K562 (cell line): ENCODE measurements around the gene CREB3L1. TPM values are rescaled to one million over a fixed set of nuclear protein-coding genes. Genes with fewer than 3 reads are reported as not detected.

Experiments used
- BCOR ChIP-seq: fragments of 450-650 bp; IDR thresholded peaks from 2 replicates; pipeline ENCODE4 v1.6.1; 2016
- FOXA3 ChIP-seq, 2 experiments: fragments of 450-650 bp in 1 of 2; sonication (generic) in 1 of 2; formaldehyde crosslinking; IDR thresholded peaks in 1 of 2; conservative IDR thresholded peaks in 1 of 2; 2 replicates each; pipeline versions ENCODE4 v1.4.0 to v1.8.0; 2020 to 2022; ENCODE audit warnings: mild to moderate bottlenecking in 2 of 2, missing genetic modification reagents in 1 of 2
- GABPA ChIP-seq: fragments of 200-800 bp; sonication (Bioruptor generic); conservative IDR thresholded peaks from 2 replicates; pipeline ENCODE4 v1.6.1; 2016; ENCODE audit warnings: low read depth, missing genetic modification characterization, missing compliant biosample characterization
- GTF2A2 ChIP-seq: IDR thresholded peaks from 2 replicates; pipeline ENCODE4 v1.6.1; 2016; ENCODE audit warnings: mild to moderate bottlenecking, missing genetic modification characterization, missing compliant biosample characterization
- HDAC2 ChIP-seq: fragments of 450-650 bp; IDR thresholded peaks from 2 replicates; pipeline ENCODE4 v1.6.1; 2016; ENCODE audit warnings: mild to moderate bottlenecking
- HMG20B ChIP-seq: fragments of 250-450 bp; sonication (Bioruptor Pico); IDR thresholded peaks from 2 replicates; pipeline ENCODE4 v1.5.0; 2021; ENCODE audit warnings: mild to moderate bottlenecking
- ILK ChIP-seq: fragments of 450-650 bp; IDR thresholded peaks from 2 replicates; pipeline ENCODE4 v1.6.1; 2016; ENCODE audit warnings: missing genetic modification characterization, low read depth, mild to moderate bottlenecking, missing compliant biosample characterization, moderate library complexity, borderline replicate concordance
- MEIS2 ChIP-seq: fragments of 450-650 bp; IDR thresholded peaks from 2 replicates; pipeline ENCODE4 v1.6.1; 2014; ENCODE audit warnings: mild to moderate bottlenecking; ENCODE audit not compliant: partially characterized antibody
- MYBL2 ChIP-seq, 2 experiments: fragments of 450-650 bp in 1 of 2; sonication (generic) in 1 of 2; formaldehyde crosslinking in 1 of 2; IDR thresholded peaks; 2 replicates each; pipeline versions ENCODE4 v1.6.1 to v1.8.1; 2017 to 2022; ENCODE audit warnings: borderline replicate concordance in 1 of 2, inconsistent platforms in 1 of 2, low read depth in 1 of 2, mild to moderate bottlenecking in 1 of 2, missing genetic modification reagents in 1 of 2, moderate library complexity in 1 of 2
- NBN ChIP-seq: fragments of 450-650 bp; IDR thresholded peaks from 2 replicates; pipeline ENCODE4 v1.6.1; 2016; ENCODE audit warnings: low read depth, mild to moderate bottlenecking
- NEUROD1 ChIP-seq: fragments of 150-350 bp; IDR thresholded peaks from 2 replicates; pipeline ENCODE4 v1.6.1; 2014; ENCODE audit warnings: borderline replicate concordance, low read length, low read depth; ENCODE audit not compliant: partially characterized antibody
- NR3C1 ChIP-seq: sonication (generic); formaldehyde crosslinking; IDR thresholded peaks from 2 replicates; pipeline ENCODE4 v1.8.1; 2022; ENCODE audit warnings: missing genetic modification reagents
- PRMT5 ChIP-seq: sonication (generic); formaldehyde crosslinking; IDR thresholded peaks from 2 replicates; pipeline ENCODE4 v1.5.0; 2020; ENCODE audit warnings: missing genetic modification reagents
- RCOR1 ChIP-seq, 2 experiments: IDR thresholded peaks; 2 replicates each; pipeline ENCODE4 v1.6.1; 2012; ENCODE audit warnings: low read depth in 2 of 2, low read length in 2 of 2, borderline replicate concordance in 1 of 2, improper control_type of control experiment in 1 of 2
- TCFL5 ChIP-seq: fragments of 250-450 bp; sonication (Bioruptor Pico); conservative IDR thresholded peaks from 2 replicates; pipeline ENCODE4 v1.6.1; 2021; ENCODE audit warnings: mild to moderate bottlenecking, moderate library complexity, matching md5 sums
- ZNF184 ChIP-seq: sonication (generic); formaldehyde crosslinking; IDR thresholded peaks from 2 replicates; pipeline ENCODE4 v1.5.0; 2020; ENCODE audit warnings: missing genetic modification reagents
- ZNF436 ChIP-seq: fragments of 250-450, 450-650 bp; sonication (Bioruptor Pico); formaldehyde crosslinking; IDR thresholded peaks from 2 replicates; pipeline ENCODE4 v1.7.0; 2020; ENCODE audit warnings: mild to moderate bottlenecking
- polyA plus RNA-seq, 8 experiments: library from polyadenylated mRNA; depleted of rRNA in 4 of 8; stranded (reverse) in 5 of 8; unstranded in 3 of 8; fragments of >200 nt; fragmentation: Nextera tagmentation in 2 of 8; fragmentation: Illumina TruSeq in 1 of 8; extraction: Ambion mirVana in 2 of 8; extraction: Trizol in 1 of 8; gene quantifications; 2 replicates each; pipeline versions ENCODE4 v1.2.1 to v1.2.3, GENCODE V29; 2011 to 2014; ENCODE audit warnings: inconsistent platforms in 1 of 8, missing spikeins in 1 of 8
- total RNA-seq, 7 experiments: library from RNA; depleted of rRNA in 6 of 7; stranded (reverse); fragments of >200 nt in 6 of 7; fragmentation: Illumina TruSeq in 2 of 7; extraction: Trizol in 2 of 7; gene quantifications; 2 replicates each; pipeline versions ENCODE4 v1.2.1 to v1.2.3, GENCODE V29; 2011 to 2021; ENCODE audit warnings: low replicate concordance in 1 of 7
- TF ChIP-seq, protein P1 (sequence below): fragments of 450-650 bp; IDR thresholded peaks from 2 replicates; pipeline ENCODE4 v1.6.1; 2016; ENCODE audit warnings: antibody characterized with exemption

Gene CREB3L1
- total and polyA plus RNA-seq, 9 of the 15 experiments (the other 6 are each of a cell fraction or from before 2014, with no cell fraction given), result 1.2 to 27.6 (median 3.7) TPM

DNA sequence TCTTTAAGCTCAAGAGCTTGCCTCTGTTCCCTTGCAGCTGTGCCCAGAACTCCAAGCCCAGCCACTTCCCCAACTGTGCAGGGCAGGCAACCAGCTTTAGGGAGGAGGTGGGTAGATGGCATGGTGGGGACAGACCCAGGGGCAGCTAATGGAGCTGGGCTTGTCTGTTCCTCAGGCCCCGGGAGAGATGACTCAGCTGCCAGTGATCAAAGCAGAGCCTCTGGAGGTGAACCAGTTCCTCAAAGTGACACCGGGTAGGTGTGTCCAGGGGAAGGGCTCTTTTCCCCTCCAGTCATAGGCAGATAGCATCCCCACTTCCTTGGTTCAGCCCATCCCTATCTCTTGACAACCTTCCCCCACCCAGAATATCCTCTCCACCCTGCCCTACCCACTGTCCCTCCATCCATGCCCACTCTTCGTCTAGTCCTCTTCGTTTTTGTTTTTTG lies 32.4 kb downstream of the CREB3L1 start (continued):
- TF ChIP-seq ZNF184 (CRISPR knock-in tag), result no peak
- TF ChIP-seq RCOR1 (IDR thresholded peaks at IDR 0.05; ENCODE audit: borderline replicate concordance in 1 of 2, low read depth in 2 of 2, low read length in 2 of 2), result 0 out of 4 replicates have a peak, but pooled peaks of 1 of the 2 experiments have one; percentile 54
- no peak for TF ChIP-seq NR3C1 (CRISPR knock-in tag)
- TF ChIP-seq HMG20B (CRISPR knock-in tag), result no peak
- no peak for TF ChIP-seq MYBL2 (IDR thresholded peaks at IDR 0.05; ENCODE audit: low read depth)
- no peak for TF ChIP-seq MYBL2 (CRISPR knock-in tag; IDR thresholded peaks at IDR 0.05; ENCODE audit: borderline replicate concordance)
- TF ChIP-seq, protein P1, sequence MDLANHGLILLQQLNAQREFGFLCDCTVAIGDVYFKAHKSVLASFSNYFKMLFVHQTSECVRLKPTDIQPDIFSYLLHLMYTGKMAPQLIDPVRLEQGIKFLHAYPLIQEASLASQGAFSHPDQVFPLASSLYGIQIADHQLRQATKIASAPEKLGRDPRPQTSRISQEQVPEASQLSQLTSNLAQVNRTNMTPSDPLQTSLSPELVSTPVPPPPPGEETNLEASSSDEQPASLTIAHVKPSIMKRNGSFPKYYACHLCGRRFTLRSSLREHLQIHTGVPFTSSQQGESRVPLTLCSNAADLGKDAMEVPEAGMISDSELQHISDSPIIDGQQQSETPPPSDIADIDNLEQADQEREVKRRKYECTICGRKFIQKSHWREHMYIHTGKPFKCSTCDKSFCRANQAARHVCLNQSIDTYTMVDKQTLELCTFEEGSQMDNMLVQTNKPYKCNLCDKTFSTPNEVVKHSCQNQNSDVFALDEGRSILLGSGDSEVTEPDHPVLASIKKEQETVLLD, result peak; percentile 46; the same call in 1 of the 2 replicates
- no peak for TF ChIP-seq NBN
- no peak for TF ChIP-seq GABPA (tag)
- no peak for TF ChIP-seq FOXA3 (CRISPR knock-in tag; conservative IDR thresholded peaks at IDR 0.05 in 1 of 2, IDR thresholded peaks at IDR 0.05 in 1 of 2)
- TF ChIP-seq ZNF436 (CRISPR knock-in tag), result no peak
- no peak for TF ChIP-seq BCOR
- no peak for TF ChIP-seq TCFL5 (CRISPR knock-in tag)
- 0 out of 2 replicates have a peak, but pooled peaks have one; percentile 32 for TF ChIP-seq HDAC2
- no peak for TF ChIP-seq GTF2A2 (tag)
- TF ChIP-seq MEIS2, result peak; percentile 66
- no peak for TF ChIP-seq NEUROD1
- TF ChIP-seq PRMT5, result no peak
- no peak for TF ChIP-seq ILK (tag)
